Ishikawa (cell line): ENCODE data around the gene UPK3A.

Source experiments
- CEBPB ChIP-seq: IDR thresholded peaks from 2 replicates; pipeline ENCODE4 v1.6.1; 2012
- CREB1 ChIP-seq: IDR thresholded peaks from 2 replicates; pipeline ENCODE4 v1.6.1; 2012; ENCODE audit warnings: low read depth
- EGR1 ChIP-seq: IDR thresholded peaks from 2 replicates; pipeline ENCODE4 v1.6.1; 2012
- EP300 ChIP-seq: IDR thresholded peaks from 2 replicates; pipeline ENCODE4 v1.6.1; 2012; ENCODE audit warnings: borderline replicate concordance
- FOXM1 ChIP-seq: IDR thresholded peaks from 2 replicates; pipeline ENCODE4 v1.6.1; 2012; ENCODE audit warnings: low read depth, borderline replicate concordance
- MAX ChIP-seq: IDR thresholded peaks from 2 replicates; pipeline ENCODE4 v1.6.1; 2012
- NFIC ChIP-seq: IDR thresholded peaks from 2 replicates; pipeline ENCODE4 v1.6.1; 2012
- RAD21 ChIP-seq: IDR thresholded peaks from 2 replicates; pipeline ENCODE4 v1.6.1; 2012; ENCODE audit warnings: low read depth
- REST ChIP-seq: IDR thresholded peaks from 2 replicates; pipeline ENCODE4 v1.6.1; 2012; ENCODE audit warnings: low read depth, mild to moderate bottlenecking
- TAF1 ChIP-seq: IDR thresholded peaks from 2 replicates; pipeline ENCODE4 v1.6.1; 2012; ENCODE audit warnings: low read depth, mild to moderate bottlenecking
- TCF12 ChIP-seq: IDR thresholded peaks from 2 replicates; pipeline ENCODE4 v1.6.1; 2012; ENCODE audit warnings: low read depth
- TEAD4 ChIP-seq: IDR thresholded peaks from 2 replicates; pipeline ENCODE4 v1.6.1; 2012
- YY1 ChIP-seq: IDR thresholded peaks from 2 replicates; pipeline ENCODE4 v1.6.1; 2012; ENCODE audit warnings: low read depth
- ZBTB7A ChIP-seq: IDR thresholded peaks from 2 replicates; pipeline ENCODE4 v1.6.1; 2012; ENCODE audit warnings: low read depth
- TF ChIP-seq, protein P1 (sequence below): IDR thresholded peaks from 2 replicates; pipeline ENCODE4 v1.6.1; 2012

UPK3A gene

DNA sequence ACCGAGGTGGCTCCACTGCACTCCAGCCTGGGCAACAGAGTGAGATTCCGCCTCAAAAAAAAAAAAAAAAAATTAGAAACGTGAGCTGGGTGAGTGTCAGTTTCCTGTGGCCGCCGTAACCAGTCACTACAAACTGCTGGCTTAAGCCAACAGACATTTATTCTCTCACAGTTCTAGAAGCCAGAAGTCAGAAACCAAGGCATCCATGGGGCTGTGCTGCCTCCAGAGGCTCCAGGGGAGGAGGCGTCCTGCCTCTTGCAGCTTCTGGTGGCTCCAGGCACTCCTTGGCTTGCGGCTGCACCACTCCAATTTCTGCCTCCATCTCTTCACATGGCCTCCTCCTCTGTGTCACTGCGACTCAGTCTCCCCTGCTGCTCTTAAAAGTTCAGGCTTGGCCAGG is 32.9 kb upstream of the UPK3A start:
- TF ChIP-seq REST (no peak), NFIC (no peak), YY1 (no peak), TCF12 (no peak), RAD21 (no peak), MAX (no peak), TAF1 (no peak), CREB1 (no peak), TEAD4 (no peak), CEBPB (no peak), FOXM1 (no peak), EGR1 (no peak), EP300 (no peak), ZBTB7A (no peak)
- TF ChIP-seq, protein P1, sequence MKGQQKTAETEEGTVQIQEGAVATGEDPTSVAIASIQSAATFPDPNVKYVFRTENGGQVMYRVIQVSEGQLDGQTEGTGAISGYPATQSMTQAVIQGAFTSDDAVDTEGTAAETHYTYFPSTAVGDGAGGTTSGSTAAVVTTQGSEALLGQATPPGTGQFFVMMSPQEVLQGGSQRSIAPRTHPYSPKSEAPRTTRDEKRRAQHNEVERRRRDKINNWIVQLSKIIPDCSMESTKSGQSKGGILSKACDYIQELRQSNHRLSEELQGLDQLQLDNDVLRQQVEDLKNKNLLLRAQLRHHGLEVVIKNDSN, result no peak

- TF ChIP-seq MAX (no peak), ZBTB7A (no peak)
Observed at GRCh38 chr22:45253039-45253641, 31.6 kb upstream of the UPK3A start.

DNA sequence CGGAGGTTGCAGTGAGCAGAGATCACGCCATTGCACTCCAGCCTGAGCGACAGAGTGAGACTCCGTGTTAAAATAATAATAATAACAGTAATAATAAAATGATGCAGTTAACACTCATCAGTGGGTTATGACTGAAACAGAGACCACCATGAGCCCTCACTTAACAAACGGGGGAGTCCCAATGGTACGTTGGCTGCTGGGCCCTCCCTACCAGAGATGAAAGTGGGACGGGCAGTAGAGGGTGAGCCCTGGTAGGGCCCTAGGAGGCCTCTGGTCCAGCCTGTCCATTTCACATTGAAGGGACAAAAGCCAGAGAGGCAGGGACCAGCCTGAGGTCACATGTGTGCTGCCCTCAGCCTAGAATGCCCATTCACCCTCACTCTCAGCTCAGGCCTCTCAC is 30.4 kb upstream of the UPK3A start:
- TF ChIP-seq TCF12 (no peak), MAX (no peak), EGR1 (no peak), ZBTB7A (no peak), EP300 (no peak), FOXM1 (no peak)

DNA sequence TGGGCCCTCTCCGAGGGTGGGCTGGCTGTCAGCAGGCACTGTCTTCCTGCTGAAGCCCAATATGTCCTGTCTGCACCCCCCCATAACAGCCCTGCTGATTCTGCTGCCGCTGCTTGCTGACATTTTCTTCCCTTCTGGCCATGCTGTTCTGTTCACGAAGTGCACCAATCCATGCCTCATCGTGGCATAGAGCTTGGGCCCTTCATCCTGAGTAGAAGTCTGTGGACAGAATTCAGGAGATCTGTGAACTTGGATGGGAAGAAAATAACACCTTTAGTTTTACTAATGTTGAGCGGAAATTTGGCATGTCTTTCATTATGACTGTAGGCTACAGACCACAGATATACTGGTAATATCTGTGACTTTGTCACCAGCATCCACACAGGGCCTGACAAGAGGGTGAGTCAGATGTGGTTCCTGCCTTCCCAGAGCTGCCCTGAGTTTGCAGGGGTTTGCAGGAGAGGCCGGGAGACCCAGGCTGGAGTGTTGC is 29.9 kb upstream of the UPK3A start:
- TF ChIP-seq RAD21 (no peak), MAX (no peak), TEAD4 (no peak), EP300 (no peak), REST (no peak), FOXM1 (no peak), NFIC (no peak), CREB1 (no peak), CEBPB (no peak), TAF1 (no peak), YY1 (no peak), EGR1 (no peak), TCF12 (no peak), ZBTB7A (no peak)
- TF ChIP-seq, protein P1, result no peak

GRCh38 chr22:45259754-45260394 is 24.9 kb upstream of the UPK3A start:
- TF ChIP-seq, protein P1, result no peak
- no peak for TF ChIP-seq FOXM1
- TF ChIP-seq ZBTB7A, result no peak
- TF ChIP-seq NFIC, result no peak
- no peak for TF ChIP-seq MAX
